Left kidney (tissue), 8 donors: ENCODE measurements around the gene RBPJ. TPM values are rescaled to one million over a fixed set of nuclear protein-coding genes. Genes with fewer than 3 reads are reported as not detected.

ENCODE experiments used
- DNase-seq: peaks from one replicate; pipeline ENCODE4 v3.0.0-alpha.2; 2013
- long read RNA-seq, 8 donors: transcript quantifications; one replicate each; lab custom pipeline, GENCODE V29; 2026
- polyA plus RNA-seq: library from polyadenylated mRNA; unstranded; fragments of 120-200 nt; gene quantifications from one replicate; pipeline ENCODE4 v1.2.1, GENCODE V29; 2013; ENCODE audit not compliant: insufficient read length

RBPJ gene
- 89.3 TPM for polyA plus RNA-seq
- long read RNA-seq, donor 1, full-length matches to known transcripts, result 13 of 13 reads
- long read RNA-seq, donor 1, partial matches to known transcripts, result 0 of 13 reads
- long read RNA-seq, donor 1, other reads (novel, unspliced or antisense), result 0 of 13 reads
- long read RNA-seq, donor 2, full-length matches to known transcripts, result 8 of 8 reads
- long read RNA-seq, donor 2, partial matches to known transcripts, result 0 of 8 reads
- long read RNA-seq, donor 2, other reads (novel, unspliced or antisense), result 0 of 8 reads
- long read RNA-seq, donor 3, full-length matches to known transcripts, result 14 of 19 reads
- long read RNA-seq, donor 3, partial matches to known transcripts, result 5 of 19 reads
- long read RNA-seq, donor 3, other reads (novel, unspliced or antisense), result 0 of 19 reads
- long read RNA-seq, donor 4, result 0 reads
- long read RNA-seq, donor 5, full-length matches to known transcripts, result 13 of 13 reads
- long read RNA-seq, donor 5, partial matches to known transcripts, result 0 of 13 reads
- long read RNA-seq, donor 5, other reads (novel, unspliced or antisense), result 0 of 13 reads
- long read RNA-seq, donor 6, full-length matches to known transcripts, result 10 of 10 reads
- long read RNA-seq, donor 6, partial matches to known transcripts, result 0 of 10 reads
- long read RNA-seq, donor 6, other reads (novel, unspliced or antisense), result 0 of 10 reads
- long read RNA-seq, donor 7, full-length matches to known transcripts, result 16 of 16 reads
- long read RNA-seq, donor 7, partial matches to known transcripts, result 0 of 16 reads
- long read RNA-seq, donor 7, other reads (novel, unspliced or antisense), result 0 of 16 reads
- long read RNA-seq, donor 8, full-length matches to known transcripts, result 9 of 9 reads
- long read RNA-seq, donor 8, partial matches to known transcripts, result 0 of 9 reads
- long read RNA-seq, donor 8, other reads (novel, unspliced or antisense), result 0 of 9 reads

DNA sequence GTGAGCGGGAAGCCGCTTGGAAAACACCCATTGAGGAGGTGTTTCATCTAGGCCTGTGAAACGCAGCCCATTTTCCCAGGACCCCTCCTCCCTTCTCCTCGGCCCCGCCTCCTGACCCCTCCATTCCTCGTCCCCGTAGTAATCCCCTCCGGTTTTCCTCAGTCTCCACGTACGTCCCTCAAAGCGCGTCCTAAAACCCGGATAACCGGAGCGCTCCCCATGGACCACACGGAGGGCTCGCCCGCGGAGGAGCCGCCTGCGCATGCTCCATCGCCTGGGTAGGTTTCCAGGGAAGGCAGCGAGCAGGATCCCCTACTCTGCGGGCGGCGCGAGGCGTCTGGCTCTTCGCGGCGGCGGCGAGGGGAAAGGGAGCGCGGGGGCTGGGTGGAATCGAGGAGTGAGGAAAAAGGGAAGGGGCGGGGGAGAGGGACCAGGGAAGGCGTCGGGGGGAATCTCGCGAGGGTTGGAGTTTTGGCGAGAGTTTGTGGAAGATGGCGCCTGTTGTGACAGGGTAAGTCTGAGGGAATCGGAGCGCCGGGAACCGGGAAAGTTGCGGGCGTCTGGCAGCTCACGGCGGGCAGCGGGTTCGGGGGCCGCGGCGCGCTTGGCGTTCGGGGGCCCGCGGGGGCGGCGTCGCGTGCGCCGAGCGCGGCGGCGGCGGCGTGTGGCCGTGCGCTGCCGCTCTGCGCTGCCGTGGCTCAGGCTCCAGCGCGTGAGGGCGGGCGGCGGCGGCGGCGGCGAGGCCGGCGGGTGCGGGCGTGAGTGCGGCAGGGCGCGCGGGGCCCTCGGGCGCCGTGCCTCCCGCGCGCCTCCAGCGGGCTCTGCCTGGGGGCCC lies at the start of gene RBPJ:
Gene RBPJ (plus strand): TSS at position 477 of the 835 bp plus-strand sequence. CDS start 15 bp downstream, at position 492.
- DNase-seq, result peak; percentile 98

DNA sequence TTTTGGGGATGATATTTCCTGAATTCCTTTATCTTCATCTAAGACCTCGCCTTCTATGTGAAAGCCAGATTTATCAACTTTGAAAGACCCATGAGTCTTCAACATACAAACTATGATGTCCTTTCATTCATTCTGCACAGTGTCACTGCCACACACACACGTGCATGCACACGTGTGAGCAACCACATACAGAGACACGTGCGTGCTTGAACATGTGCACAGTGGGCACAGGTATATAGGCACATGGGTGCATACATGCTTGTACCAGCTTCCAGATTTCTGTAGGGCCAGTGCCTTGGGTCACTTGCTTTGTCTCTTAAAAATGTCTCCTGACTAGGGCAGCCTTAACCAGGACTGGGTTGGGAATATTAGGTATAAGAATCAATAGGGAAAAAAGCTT lies 49.1 kb upstream of the RBPJ start:
- no peak for DNase-seq

DNA sequence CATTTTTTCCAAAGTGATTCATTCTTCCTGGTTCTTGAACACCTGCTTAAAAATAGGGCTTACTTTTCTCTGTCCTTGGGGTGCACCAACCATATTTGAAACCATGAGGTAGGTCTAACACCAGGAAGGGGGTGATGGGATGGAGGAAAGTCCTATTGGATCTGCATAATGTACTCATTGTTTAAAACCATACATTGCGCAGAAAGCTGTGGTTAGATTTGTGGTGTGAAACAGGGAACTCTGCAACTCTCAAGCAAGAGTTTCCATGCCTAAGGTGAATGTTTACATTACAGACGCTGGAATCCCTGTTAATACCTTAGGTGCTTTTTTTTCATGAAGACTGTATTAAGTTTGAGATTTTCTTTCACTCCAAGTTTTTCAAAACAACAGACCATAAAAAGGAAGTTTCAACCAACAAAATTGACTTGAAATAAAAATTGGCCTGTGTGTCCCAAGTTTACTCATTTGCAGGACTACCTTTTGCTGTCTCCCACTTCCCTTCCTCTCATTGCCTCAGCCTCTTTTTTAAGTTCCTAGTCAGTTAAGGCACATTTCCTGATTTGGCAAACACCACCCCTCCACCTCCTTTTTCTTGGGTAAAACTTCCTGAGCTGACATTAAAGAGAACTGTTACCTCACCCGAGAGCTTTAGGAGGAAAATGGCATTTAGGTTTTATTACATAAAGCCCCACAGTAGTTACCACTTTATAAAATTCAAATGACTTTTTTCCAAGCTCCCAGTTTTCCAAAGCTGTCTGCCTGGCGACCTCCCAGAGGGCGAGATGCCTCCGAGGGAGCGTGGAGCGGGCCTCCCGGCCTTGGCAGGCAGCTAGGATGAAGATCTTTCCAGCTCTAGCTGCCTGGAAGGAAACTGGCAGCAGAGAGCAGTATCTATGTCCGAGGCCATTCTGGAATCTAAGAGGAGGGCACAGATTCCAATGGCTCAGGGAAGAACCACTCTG lies 47.9 kb upstream of the RBPJ start:
- no peak for DNase-seq

DNA sequence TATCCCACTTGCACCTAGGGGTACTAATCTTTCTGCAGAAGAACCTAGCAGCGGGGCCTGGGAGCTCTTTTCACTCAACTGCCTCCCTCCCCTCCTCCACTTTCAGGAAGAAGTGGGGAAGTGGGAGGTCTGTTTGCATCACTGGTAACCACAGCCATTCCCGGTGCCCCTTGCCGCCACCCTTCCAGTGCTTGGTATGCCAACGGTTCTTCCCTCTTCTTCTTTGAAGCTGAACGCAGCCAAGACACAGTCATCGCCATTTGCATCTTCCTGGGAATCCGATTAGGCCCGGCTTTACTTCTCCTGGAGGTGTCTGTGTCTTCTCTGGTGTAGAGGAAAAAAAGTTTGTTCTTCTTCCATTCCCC lies 47.2 kb upstream of the RBPJ start:
- DNase-seq, result no peak

DNA sequence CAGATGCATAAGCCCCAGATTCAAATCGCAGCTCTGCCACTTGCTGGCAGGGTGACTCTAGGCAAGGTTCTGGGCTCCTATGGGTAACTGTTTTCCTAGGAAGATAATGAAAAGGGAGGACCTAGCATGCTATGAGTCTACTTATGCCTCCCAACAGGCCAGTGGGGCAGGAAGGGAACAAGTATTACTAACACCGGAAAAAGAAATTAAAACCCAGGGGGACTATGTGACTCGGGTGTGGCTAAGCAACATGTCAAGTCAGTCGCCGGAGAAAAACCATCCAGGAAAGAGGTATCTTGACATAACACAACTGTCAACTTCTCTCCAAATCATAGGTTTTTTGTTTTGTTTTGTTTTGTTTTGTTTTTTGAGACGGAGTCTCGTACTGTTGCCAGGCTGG lies 45.5 kb upstream of the RBPJ start:
- DNase-seq, result no peak

DNA sequence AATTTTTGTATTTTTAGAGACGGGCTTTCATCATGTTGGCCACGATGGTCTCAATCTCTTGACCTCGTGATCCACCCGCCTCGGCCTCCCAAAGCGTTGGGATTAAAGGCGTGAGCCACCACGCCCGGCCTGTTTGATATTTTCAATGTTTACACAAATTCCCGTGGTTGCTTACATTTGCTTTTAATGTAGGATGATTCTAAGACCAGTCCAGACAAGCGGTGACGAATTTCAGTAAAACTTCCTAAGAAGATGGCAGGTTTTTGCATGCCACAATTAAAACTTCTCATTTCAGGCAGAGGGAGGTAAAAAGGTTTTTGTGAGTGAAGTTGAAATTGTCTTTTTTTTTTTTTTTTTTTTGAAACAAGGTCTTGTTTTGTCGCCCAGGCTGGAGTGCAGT lies 41.4 kb upstream of the RBPJ start:
- no peak for DNase-seq

DNA sequence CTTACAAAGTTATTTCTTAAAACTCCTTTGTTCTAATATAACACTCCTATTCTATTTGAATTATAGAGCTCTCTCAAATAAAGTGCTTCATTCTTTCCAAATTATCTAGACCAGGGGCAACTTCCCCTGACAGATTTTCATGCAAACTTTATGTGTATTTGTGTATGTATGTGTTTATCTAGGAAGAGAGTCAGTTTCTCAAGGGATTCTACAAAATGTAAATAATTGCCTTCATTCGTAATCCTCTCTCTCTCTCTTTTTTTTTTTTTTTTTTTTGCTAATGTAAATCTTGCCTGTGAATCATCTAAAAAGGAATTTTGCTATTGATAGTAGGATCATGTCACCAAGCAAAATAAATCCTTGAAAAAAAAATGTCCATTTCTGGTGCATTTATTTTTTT lies 38.9 kb upstream of the RBPJ start:
- DNase-seq, result no peak

DNA sequence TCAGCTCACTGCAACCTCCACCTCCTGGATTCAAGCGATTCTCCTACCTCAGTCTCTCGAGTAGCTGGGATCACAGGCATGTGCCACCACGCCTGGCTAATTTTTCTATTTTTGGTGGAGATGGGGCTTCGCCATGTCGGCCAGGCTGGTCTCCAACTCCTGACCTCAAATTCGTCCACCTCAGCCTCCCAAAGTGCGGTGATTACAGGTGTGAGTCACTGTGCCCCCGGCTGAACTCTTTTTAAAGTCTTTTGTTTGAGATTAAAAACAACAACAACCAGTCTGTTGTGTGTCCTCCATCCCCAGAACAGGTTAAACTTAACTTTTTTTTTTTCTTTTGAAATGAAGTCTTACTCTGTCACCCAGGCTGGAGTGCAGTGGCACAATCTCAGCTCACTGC lies 36.3 kb upstream of the RBPJ start:
- DNase-seq, result no peak

DNA sequence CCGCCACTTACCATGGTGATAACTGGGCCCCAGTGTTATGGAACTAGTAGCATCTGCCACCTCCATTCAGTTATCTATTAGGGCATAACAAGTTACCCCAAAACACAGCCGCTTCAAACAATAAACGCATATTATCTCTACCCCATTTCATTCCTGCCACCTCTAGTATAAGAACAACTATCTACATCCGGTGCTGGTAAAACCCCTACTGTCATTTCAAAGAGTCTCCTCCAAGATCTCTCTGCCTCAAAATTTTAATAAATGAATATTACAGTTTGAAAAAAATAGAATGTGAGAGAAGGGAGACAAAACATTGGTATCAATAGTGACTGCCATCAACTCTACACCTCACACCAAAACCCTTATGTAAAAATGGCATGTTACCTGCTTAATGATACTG lies 35.5 kb upstream of the RBPJ start:
- DNase-seq, result no peak

DNA sequence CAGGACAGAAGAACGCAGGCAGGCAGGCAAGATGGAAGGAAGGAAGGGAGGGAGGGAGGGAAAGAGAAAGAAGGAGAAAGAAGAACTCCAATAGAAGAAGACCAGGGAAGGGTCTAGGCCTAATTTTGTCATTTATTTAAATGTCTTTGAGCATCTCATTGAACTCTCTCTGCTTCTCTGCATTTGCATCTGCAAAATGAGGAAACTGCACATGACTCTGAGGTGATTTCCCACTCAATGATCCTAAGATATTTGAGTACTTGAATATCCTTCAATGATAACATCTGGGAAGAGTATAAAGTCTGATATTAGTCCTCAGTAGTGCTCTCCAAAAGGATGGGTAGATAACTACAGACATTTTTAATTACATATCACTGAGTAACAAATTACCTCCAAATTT lies 33.1 kb upstream of the RBPJ start:
- DNase-seq, result no peak

DNA sequence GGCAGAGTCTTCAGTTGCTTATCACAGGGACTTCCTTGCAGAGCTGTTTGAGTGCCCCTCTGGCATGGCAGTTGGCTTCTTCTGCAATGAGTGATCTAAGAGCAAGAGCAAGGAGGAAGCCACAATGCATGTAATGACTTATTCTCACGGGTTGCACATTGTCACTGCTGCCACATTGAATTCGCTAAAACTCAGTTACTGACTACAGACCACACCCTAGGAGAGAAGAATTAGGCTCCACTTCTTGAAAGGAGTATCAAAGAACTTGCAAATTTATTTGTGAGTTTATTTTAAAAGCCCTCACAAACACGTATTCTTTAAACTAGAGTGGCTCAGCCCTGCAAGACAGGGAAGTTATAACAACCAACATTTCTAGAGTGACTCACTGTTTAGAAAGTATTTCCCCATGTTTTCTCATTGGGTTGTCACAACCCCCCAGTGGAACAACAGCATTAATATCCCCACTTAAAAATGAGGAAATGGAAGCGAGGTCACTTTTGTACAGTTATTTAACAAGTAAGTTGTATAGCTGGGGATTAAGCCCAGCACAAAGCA lies 32.4 kb upstream of the RBPJ start:
- DNase-seq, result no peak

DNA sequence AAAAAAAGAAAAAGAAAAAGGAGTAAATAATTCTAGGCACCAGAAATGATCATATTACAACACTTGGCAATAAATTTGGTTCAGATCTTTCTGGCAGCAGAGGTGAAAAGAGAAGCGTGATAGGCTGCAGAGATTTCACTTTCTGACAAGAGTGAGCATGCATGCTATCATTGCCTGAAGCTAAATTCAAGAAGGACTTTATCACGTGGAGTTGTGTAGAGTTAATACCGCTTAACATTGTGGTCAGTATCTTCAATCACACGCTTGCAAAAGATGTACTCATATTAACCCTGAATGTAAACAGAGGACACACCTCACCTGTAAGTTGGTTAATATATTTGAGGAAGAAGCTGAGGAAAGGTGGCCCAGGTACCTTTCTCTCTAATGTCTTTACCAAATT lies 31.4 kb upstream of the RBPJ start:
- no peak for DNase-seq

DNA sequence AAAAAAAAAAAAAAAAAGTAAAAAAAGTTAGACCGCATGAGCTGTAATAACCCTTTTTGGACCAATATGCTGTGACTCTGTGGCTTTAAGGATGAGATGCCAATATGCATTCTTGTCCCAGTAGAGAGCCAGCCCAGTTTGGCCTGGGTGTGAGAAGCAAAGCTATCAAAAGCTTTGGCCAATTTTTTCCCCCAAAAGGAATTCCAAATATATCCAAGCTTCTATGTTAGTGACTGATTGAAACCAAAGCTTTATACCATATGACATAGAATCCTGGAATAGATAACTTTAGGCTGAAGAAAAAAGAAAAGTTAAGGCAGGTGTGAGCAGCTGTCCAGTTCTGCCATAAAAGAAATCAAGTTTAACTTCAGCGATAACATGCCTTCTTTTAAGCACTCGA lies 30.5 kb upstream of the RBPJ start:
- DNase-seq, result no peak

DNA sequence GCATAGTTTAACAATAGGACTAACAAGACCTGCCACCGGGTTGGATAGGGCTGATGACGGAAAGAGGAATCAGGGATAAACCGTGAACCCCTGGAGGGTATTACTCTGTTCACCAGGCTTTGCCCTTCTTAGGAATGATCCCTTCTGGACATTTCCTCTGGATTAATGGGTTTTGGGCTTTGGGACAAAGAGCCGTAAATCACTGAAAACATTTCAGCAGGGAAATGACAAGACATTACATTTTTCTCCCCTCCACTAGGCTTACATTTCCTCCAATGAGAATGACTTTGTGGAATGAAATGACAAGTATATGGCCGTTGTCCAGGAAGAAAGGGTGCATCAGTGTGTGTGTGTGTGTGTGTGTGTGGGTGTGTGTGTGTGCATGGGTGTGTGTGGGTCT lies 25.9 kb upstream of the RBPJ start:
- no peak for DNase-seq

DNA sequence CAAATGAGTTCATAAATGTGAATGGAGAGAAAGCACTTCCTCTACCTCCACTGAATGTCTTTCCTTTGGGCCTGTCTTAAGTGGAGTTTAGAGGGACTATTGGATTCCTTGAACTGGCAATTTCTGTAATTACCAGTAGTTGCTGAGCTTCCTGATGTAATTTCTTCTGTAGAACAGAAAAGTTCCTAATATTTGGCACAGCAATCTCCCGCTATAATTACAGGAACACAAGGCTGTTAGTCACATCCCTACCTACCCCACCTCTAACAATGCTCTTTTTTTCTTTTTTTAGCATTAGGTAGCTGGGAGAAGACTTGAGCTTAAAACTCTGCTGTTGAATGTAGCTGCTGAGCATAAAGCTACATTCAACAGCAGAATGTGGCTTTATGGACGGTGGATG lies 24.8 kb upstream of the RBPJ start:
- DNase-seq, result no peak

DNA sequence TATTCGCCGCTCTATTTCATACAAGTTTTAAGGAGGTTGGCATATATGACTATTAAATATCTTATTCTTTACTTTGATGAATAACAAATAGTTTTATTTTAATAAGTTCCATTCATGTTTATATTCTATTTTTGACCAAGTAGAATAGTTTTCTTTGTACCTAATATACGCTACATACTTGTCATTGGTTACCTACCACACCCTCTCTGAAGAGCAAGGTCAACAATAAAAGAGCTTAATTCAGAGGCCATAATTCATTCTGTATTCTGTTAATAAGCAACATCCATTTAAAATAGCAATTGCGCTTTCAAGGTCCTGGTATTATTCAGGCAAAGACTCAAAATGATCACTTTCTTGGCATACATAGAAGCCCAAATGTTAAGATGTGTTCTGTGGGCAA lies 24.3 kb upstream of the RBPJ start:
- DNase-seq, result no peak

DNA sequence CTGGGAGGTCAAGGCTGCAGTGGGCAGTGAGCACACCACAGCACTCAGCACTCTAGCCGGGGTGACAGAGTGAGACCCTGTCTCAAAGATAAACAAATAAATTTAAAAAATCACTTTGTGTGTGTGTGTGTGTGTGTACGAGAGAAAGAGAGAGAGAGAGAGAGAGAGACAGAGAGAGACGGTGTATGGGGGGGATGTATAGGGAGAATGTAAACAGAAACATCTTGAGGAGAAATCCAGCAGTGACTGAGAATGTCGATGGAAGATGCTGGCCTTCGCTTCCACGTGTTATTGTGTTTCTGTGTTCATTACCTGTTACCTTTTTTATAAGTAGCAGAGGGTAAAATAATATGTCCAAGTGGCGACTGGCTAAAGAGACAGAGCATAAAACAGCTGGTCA lies 23.6 kb upstream of the RBPJ start:
- DNase-seq, result no peak

DNA sequence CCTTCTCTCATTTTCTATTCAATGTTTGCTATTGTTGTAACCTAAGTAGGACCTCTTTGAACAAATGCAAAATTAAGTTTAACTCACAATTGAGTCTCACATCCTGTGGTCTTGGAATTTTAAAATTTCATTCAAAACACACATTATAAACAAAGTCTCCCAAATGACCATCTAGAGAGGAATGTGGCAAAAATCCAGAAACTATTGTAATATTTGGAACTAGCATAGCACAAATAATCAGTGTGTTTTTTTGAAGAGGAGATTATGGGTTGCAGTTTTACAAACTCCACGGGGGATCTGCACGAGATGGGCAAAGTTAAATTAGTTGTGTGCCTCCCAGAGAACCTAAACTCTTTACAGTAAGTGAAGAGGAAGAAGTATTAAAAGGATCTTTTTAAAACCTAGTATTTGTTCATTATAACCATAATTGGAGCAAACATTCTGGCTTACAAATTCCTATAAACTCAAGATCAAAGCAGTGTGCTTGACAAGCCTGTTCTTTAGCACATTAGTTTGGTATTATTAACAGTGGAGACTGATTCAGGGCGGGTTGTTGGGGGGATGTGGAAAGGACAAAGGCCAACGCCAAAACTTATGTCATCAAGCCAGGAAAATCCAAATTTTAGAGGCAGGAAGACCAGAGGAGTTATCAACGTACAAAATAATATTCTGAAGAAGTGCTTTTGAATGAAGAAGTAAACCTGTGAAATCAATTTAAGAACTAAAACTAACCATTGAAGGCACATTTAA lies 22.4 kb upstream of the RBPJ start:
- no peak for DNase-seq

DNA sequence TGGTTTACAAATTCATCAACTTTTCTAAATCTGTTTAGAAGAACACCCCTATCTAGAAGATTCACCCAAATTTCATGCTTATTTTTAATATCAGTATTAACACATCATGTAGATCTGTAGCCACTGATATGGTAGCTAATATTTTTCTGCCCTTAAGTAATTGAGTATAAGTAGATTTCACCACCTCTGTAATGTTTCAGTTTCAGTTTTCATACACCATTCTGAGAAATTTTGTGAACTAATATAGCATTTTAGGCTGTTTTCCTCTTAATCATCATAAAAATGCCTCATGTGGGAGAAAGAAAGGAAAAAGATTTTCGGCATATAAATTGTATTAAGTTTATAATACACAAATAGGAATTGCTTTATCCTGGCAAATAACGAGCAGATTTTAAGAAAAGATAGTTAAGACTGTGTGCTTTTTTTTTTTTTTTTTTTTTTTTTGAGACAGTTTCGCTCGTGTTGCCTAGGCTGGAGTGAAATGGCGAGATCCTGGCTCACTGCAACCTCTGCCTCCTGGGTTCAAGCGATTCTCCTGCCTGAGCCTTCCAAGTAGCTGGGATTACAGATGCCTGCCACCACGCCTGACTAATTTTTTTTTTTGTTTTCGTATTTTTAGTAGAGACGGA lies 21.4 kb upstream of the RBPJ start:
- no peak for DNase-seq
